Calu3 (cell line): ENCODE measurements around the gene TRMT2A. TPM values are rescaled to one million over a fixed set of nuclear protein-coding genes. Genes with fewer than 3 reads are reported as not detected.

Source experiments
- BruUV-seq: library from RNA; stranded (reverse); fragments of 400-500 nt; replicated peaks from 2 replicates; lab custom pipeline; 2021; lab: Mats Ljungman, UMichigan
- CTCF ChIA-PET: fragments of 300-600 bp; sonication (Branson Sonifier 250); formaldehyde crosslinking; loops from one replicate; lab custom pipeline; 2022; ENCODE audit warnings: antibody characterized with exemption; lab: Charles Lee
- DNase-seq: peaks from one replicate; pipeline ENCODE4 v3.0.0; 2022
- H3K27ac Mint-ChIP-seq: one replicate; pipeline ENCODE4 v1.8.0; 2022; ENCODE audit warnings: mixed read lengths; ENCODE audit not compliant: unreplicated experiment
- H3K27me3 Mint-ChIP-seq: one replicate; pipeline ENCODE4 v1.8.0; 2022; ENCODE audit warnings: mixed read lengths; ENCODE audit not compliant: unreplicated experiment
- H3K36me3 Mint-ChIP-seq: one replicate; pipeline ENCODE4 v1.8.0; 2022; ENCODE audit warnings: mild to moderate bottlenecking, moderate library complexity, mixed read lengths; ENCODE audit not compliant: insufficient read depth, unreplicated experiment
- H3K4me1 Mint-ChIP-seq: one replicate; pipeline ENCODE4 v1.8.0; 2022; ENCODE audit warnings: mild to moderate bottlenecking, low read depth, mixed read lengths; ENCODE audit not compliant: unreplicated experiment
- H3K4me3 Mint-ChIP-seq: one replicate; pipeline ENCODE4 v1.8.0; 2022; ENCODE audit warnings: mild to moderate bottlenecking, low read depth, moderate library complexity, mixed read lengths; ENCODE audit not compliant: unreplicated experiment
- H3K9me3 Mint-ChIP-seq: one replicate; pipeline ENCODE4 v1.8.0; 2022; ENCODE audit warnings: low read depth, mixed read lengths; ENCODE audit not compliant: unreplicated experiment
- intact Hi-C: fragments of 100-400 bp; cut with micrococcal nuclease; formaldehyde crosslinking; loops from one replicate; pipeline ENCODE4 v1.10.0; 2022; ENCODE audit not compliant: unreplicated experiment
- total RNA-seq: library from RNA; stranded (reverse); gene quantifications from 2 replicates; pipeline ENCODE4 v1.2.3, GENCODE V29; 2022
- TF ChIP-seq, protein P1 (sequence below): fragments of 200-600 bp; IDR thresholded peaks from one replicate; pipeline ENCODE4 v1.8.0; 2022; ENCODE audit warnings: antibody characterized with exemption; ENCODE audit not compliant: unreplicated experiment

TRMT2A gene
- total RNA-seq, 1 experiment from 2014 or later: 63.0 TPM

DNA sequence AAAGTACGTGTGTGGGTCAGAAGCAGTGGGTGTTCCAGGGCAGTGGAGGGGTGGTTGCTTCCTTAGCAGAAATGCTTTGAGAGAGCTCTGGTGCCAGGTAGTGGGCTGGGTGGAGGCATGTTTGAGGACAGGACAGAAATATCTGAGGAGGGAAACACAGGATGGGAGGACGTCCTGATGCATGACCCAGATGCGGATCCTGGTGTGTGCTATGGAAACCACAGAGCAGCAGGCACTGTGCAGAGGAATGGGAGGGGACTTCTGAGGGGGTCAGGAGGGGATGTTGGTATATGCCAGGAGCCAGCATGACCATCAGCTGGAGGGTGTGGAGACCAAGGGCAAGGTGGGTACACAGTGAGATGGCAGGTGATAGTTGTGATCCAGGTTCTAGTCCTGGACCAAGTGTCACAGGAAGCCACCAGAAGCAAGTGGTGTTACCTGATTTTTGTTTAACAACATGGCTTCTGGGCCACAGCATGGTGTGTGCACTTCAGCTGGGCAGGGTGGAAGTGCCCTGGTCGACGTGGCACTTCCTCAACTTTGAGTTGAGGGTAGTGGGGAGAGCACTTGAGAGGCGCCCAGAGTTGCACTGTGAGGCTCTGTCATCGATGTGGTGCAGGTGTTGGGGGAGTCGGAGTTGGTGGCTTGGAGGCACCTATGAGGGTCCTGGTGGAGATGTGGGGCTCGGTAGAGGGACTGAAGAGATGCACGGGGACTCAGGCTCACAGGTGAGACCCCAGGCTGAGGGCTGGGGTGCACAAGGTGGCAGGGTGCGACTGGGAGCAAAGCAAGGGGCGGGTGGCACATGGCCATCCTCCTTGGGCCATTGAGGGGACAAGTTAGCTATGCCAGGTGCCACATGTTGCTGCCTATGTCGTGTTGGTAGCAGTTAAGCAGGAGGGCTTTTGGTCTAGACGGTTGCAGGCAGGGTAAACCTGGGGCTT, 29.4 kb downstream of the TRMT2A start:
- CTCF ChIA-PET: no interaction called here
- Mint-ChIP-seq H3K27me3 (no peaks in the 10 kb centered on the region), H3K4me3 (no peak overlapping the region), H3K9me3 (no peaks in the 10 kb centered on the region), H3K36me3 (peaks cover 78% of the 10 kb centered on the region), H3K27ac (no peak overlapping the region), H3K4me1 (peaks cover 24% of the 10 kb centered on the region)
- TF ChIP-seq, protein P1, sequence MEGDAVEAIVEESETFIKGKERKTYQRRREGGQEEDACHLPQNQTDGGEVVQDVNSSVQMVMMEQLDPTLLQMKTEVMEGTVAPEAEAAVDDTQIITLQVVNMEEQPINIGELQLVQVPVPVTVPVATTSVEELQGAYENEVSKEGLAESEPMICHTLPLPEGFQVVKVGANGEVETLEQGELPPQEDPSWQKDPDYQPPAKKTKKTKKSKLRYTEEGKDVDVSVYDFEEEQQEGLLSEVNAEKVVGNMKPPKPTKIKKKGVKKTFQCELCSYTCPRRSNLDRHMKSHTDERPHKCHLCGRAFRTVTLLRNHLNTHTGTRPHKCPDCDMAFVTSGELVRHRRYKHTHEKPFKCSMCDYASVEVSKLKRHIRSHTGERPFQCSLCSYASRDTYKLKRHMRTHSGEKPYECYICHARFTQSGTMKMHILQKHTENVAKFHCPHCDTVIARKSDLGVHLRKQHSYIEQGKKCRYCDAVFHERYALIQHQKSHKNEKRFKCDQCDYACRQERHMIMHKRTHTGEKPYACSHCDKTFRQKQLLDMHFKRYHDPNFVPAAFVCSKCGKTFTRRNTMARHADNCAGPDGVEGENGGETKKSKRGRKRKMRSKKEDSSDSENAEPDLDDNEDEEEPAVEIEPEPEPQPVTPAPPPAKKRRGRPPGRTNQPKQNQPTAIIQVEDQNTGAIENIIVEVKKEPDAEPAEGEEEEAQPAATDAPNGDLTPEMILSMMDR: no peak
- intact Hi-C loops: no loop called here
- BruUV-seq: no TSS peak
- DNase-seq: no peak

DNA sequence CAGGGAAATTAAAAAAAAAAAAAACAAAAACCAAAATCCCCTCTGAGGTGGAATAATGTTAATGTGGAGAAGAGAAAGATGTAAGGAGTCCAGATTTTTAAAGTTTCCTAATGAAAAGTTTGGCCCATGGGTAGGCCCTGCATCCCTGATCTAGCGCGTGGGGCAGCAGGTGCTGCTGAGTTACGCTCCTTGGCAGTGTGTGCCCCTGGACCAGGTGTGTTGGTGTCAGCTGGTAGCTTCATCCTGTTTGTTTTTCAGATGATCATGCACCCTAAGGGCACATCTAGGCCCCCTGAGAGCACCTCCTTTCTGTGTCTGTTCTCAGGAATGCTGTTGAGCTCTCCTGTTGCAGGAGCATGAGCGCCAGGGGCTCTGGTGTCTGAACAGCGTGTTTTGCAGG, 30.3 kb downstream of the TRMT2A start:
- H3K36me3 Mint-ChIP-seq: peaks cover 79% of the 10 kb centered on the region

DNA sequence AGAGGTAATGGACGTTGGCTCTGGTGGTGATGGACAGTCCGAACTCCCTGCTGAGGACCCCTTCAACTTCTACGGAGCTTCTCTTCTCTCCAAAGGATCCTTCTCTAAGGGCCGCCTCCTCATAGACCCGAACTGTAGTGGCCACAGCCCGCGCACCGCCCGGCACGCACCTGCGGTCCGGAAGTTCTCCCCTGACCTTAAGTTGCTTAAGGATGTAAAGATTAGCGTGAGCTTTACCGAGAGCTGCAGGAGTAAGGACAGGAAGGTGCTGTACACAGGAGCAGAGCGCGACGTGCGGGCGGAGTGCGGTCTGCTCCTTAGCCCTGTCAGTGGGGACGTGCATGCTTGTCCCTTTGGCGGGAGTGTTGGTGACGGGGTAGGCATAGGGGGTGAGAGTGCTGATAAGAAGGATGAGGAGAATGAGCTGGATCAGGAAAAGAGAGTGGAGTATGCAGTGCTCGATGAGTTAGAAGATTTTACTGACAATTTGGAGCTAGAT, 30.9 kb downstream of the TRMT2A start:
- Mint-ChIP-seq H3K27ac (no peak overlapping the region), H3K36me3 (peaks cover 79% of the 10 kb centered on the region), H3K4me1 (peaks cover 36% of the 10 kb centered on the region), H3K4me3 (no peak overlapping the region), H3K27me3 (no peaks in the 10 kb centered on the region), H3K9me3 (no peaks in the 10 kb centered on the region)
- intact Hi-C loops: no loop called here
- DNase-seq: no peak
- TF ChIP-seq, protein P1: no peak
- BruUV-seq: no TSS peak
- CTCF ChIA-PET: interaction anchor here (0.6 kb wide), 1 partner anchor 128 kb away, joined by 3 read pairs; no protein-coding TSS in a partner anchor

More for the DNA sequence above, 30.3 kb downstream of the TRMT2A start:
- Mint-ChIP-seq H3K4me3 (no peak overlapping the region), H3K4me1 (peaks cover 30% of the 10 kb centered on the region), H3K27ac (no peak overlapping the region), H3K9me3 (no peaks in the 10 kb centered on the region), H3K27me3 (no peaks in the 10 kb centered on the region)
- intact Hi-C loops: no loop called here
- CTCF ChIA-PET: interaction anchor here (0.6 kb wide), 1 partner anchor 128 kb away, joined by 3 read pairs; no protein-coding TSS in a partner anchor
- BruUV-seq: no TSS peak
- TF ChIP-seq, protein P1: no peak
- DNase-seq: no peak

DNA sequence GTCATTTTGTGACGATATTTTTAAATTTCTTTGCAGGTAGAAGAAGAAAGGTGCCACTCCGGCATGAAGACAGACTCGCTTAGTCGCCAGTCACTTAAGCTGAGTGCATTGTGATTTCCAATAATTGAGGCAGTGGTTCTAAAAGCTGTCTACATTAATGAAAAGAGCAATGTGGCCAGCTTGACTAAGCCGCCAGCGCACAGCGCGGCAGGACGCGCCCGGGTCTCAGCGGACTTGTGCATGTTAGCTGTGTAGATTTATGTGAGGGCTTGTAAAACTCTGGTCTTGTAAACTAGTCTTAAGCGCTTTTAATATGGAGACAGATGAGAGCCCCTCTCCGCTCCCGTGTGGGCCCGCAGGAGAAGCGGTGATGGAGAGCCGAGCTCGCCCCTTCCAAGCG, 31.4 kb downstream of the TRMT2A start:
- H3K27ac Mint-ChIP-seq: no peak overlapping the region
- intact Hi-C loops: no loop called here
- H3K36me3 Mint-ChIP-seq: peaks cover 79% of the 10 kb centered on the region
- H3K4me3 Mint-ChIP-seq: no peak overlapping the region
- BruUV-seq: no TSS peak
- TF ChIP-seq, protein P1: no peak
- H3K4me1 Mint-ChIP-seq: peaks cover 36% of the 10 kb centered on the region
- no peaks in the 10 kb centered on the region for H3K9me3 Mint-ChIP-seq
- CTCF ChIA-PET: no interaction called here
- H3K27me3 Mint-ChIP-seq: no peaks in the 10 kb centered on the region
- DNase-seq: no peak
